HEK293 (cell line): Measurements from ENCODE around the gene CARD8.

ENCODE experiments used
- GFI1B ChIP-seq: fragments of 450-650 bp; formaldehyde crosslinking; IDR thresholded peaks from 2 replicates; pipeline ENCODE4 v1.5.1; 2016; ENCODE audit warnings: missing biosample characterization, missing genetic modification characterization
- GLIS2 ChIP-seq: fragments of 450-650 bp; formaldehyde crosslinking; IDR thresholded peaks from 2 replicates; pipeline ENCODE4 v1.5.1; 2016; ENCODE audit warnings: missing biosample characterization, missing genetic modification characterization
- HOXD13 ChIP-seq: sonication (generic); formaldehyde crosslinking; IDR thresholded peaks from 2 replicates; pipeline ENCODE4 v1.8.0; 2022; ENCODE audit warnings: missing genetic modification reagents, borderline replicate concordance
- KLF9 ChIP-seq: fragments of 450-650 bp; formaldehyde crosslinking; IDR thresholded peaks from 2 replicates; pipeline ENCODE4 v1.5.1; 2016; ENCODE audit warnings: missing biosample characterization, missing genetic modification characterization, low read depth
- OVOL3 ChIP-seq: fragments of 450-650 bp; formaldehyde crosslinking; IDR thresholded peaks from 2 replicates; pipeline ENCODE4 v1.5.1; 2016; ENCODE audit warnings: missing biosample characterization, missing genetic modification characterization
- REPIN1 ChIP-seq: fragments of 450-650 bp; formaldehyde crosslinking; IDR thresholded peaks from 2 replicates; pipeline ENCODE4 v1.5.1; 2017; ENCODE audit warnings: missing biosample characterization, missing genetic modification characterization, low read depth
- SALL2 ChIP-seq: fragments of 450-650 bp; formaldehyde crosslinking; IDR thresholded peaks from 2 replicates; pipeline ENCODE4 v1.5.0; 2017; ENCODE audit warnings: missing biosample characterization, mild to moderate bottlenecking, missing genetic modification characterization, borderline replicate concordance
- SCRT1 ChIP-seq: fragments of 450-650 bp; formaldehyde crosslinking; IDR thresholded peaks from 2 replicates; pipeline ENCODE4 v1.5.1; 2016; ENCODE audit warnings: missing biosample characterization, missing genetic modification characterization, borderline replicate concordance
- ZBTB48 ChIP-seq: fragments of 450-650 bp; formaldehyde crosslinking; IDR thresholded peaks from 2 replicates; pipeline ENCODE4 v1.5.1; 2016; ENCODE audit warnings: missing biosample characterization, missing genetic modification characterization
- ZNF157 ChIP-seq: fragments of 450-650 bp; formaldehyde crosslinking; IDR thresholded peaks from 2 replicates; pipeline ENCODE4 v1.5.1; 2016; ENCODE audit warnings: missing biosample characterization, missing genetic modification characterization
- ZNF175 ChIP-seq: fragments of 450-650 bp; formaldehyde crosslinking; IDR thresholded peaks from 2 replicates; pipeline ENCODE4 v1.5.1; 2016; ENCODE audit warnings: missing biosample characterization, missing genetic modification characterization
- ZNF341 ChIP-seq: fragments of 450-650 bp; formaldehyde crosslinking; IDR thresholded peaks from 2 replicates; pipeline ENCODE4; 2016; ENCODE audit warnings: low read depth, missing biosample characterization, missing genetic modification characterization
- ZNF404 ChIP-seq: fragments of 450-650 bp; formaldehyde crosslinking; IDR thresholded peaks from 2 replicates; pipeline ENCODE4 v1.5.1; 2017; ENCODE audit warnings: missing biosample characterization, missing genetic modification characterization
- ZNF416 ChIP-seq: fragments of 450-650 bp; formaldehyde crosslinking; IDR thresholded peaks from 2 replicates; pipeline ENCODE4 v1.5.1; 2016; ENCODE audit warnings: missing biosample characterization, missing genetic modification characterization
- ZNF426 ChIP-seq: fragments of 450-650 bp; formaldehyde crosslinking; IDR thresholded peaks from 2 replicates; pipeline ENCODE4 v1.5.1; 2017; ENCODE audit warnings: missing biosample characterization, missing genetic modification characterization, mild to moderate bottlenecking, inconsistent platforms, moderate library complexity
- ZNF558 ChIP-seq: fragments of 450-650 bp; formaldehyde crosslinking; IDR thresholded peaks from 2 replicates; pipeline ENCODE4 v1.5.1; 2016; ENCODE audit warnings: missing biosample characterization, missing genetic modification characterization
- ZNF560 ChIP-seq: fragments of 450-650 bp; formaldehyde crosslinking; IDR thresholded peaks from 2 replicates; pipeline ENCODE4 v1.5.1; 2017; ENCODE audit warnings: missing biosample characterization, missing genetic modification characterization, borderline replicate concordance
- ZNF600 ChIP-seq: fragments of 450-650 bp; formaldehyde crosslinking; IDR thresholded peaks from 2 replicates; pipeline ENCODE4 v1.5.1; 2016; ENCODE audit warnings: missing biosample characterization, missing genetic modification characterization
- ZNF768 ChIP-seq: fragments of 450-650 bp; formaldehyde crosslinking; IDR thresholded peaks from 2 replicates; pipeline ENCODE4 v1.5.1; 2018; ENCODE audit warnings: missing biosample characterization, mild to moderate bottlenecking, missing genetic modification characterization
- ZNF776 ChIP-seq: fragments of 450-650 bp; formaldehyde crosslinking; IDR thresholded peaks from 2 replicates; pipeline ENCODE4 v1.5.0; 2017; ENCODE audit warnings: missing biosample characterization, missing genetic modification characterization, borderline replicate concordance
- ZNF777 ChIP-seq: fragments of 450-650 bp; formaldehyde crosslinking; IDR thresholded peaks from 2 replicates; pipeline ENCODE4 v1.5.1; 2017; ENCODE audit warnings: missing biosample characterization, missing genetic modification characterization, borderline replicate concordance
- TF ChIP-seq, protein P1 (sequence below): fragments of 450-650 bp; formaldehyde crosslinking; IDR thresholded peaks from 2 replicates; pipeline ENCODE4 v1.5.1; 2016; ENCODE audit warnings: missing biosample characterization, missing genetic modification characterization, borderline replicate concordance
- TF ChIP-seq, protein P2 (sequence below): fragments of 450-650 bp; formaldehyde crosslinking; IDR thresholded peaks from 2 replicates; pipeline ENCODE4 v1.5.1; 2016; ENCODE audit warnings: missing biosample characterization, missing genetic modification characterization
- TF ChIP-seq, protein P3 (sequence below): fragments of 450-650 bp; formaldehyde crosslinking; IDR thresholded peaks from 2 replicates; pipeline ENCODE4 v1.5.1; 2016; ENCODE audit warnings: missing biosample characterization, missing genetic modification characterization
- TF ChIP-seq, protein P4 (sequence below): fragments of 450-650 bp; formaldehyde crosslinking; conservative IDR thresholded peaks from 2 replicates; pipeline ENCODE4 v1.5.1; 2016; ENCODE audit warnings: low read depth, missing biosample characterization, missing genetic modification characterization
- TF ChIP-seq, protein P5 (sequence below): fragments of 450-650 bp; formaldehyde crosslinking; IDR thresholded peaks from 2 replicates; pipeline ENCODE4 v1.5.1; 2016; ENCODE audit warnings: missing biosample characterization, missing genetic modification characterization

The CARD8 gene

DNA sequence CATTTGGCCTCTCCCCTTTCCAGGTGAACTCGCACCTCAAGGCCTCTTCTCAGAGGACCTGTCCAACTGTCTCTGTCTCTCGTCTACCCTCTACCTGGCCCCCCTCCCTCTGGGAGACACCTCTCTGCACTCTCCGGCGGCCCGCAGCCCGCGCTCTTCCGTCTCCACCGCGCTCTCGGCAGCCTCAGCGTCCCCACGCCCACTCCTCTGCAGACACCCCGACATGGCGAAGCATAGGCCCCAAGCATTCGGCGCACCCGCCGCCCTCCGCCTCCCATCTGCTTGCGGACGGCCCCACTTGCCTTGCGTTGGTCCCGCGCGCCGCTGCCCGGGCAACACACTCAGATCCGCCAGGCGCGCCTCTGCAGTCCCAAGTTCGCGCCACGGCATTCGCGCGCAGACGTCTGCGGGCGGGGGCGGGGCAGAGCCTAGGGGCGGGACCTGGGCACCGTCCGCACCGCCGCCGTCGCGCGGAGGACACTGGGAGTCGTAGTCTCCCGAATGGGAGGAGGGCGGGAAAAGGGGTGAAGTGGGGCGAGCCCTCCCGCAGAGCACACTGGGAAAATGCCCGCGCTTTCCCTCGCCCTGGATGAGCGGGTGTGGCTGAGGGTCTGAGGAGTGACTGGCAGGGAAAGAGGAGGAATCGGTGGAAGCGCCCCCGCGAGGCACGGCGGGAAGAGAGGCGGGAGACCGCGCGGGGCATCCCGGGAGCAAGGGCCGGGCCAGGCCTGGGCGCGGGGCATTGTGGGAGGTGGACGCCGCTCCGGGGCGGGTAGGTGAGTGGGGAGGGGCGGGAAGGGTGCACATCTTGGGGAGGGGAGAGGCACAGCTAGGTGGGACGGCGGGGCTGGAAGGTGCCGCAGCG, 85.5 kb downstream of the CARD8 start, which contains the start of the genes LIG1 and ZSWIM9 (continued):
- TF ChIP-seq, protein P1, sequence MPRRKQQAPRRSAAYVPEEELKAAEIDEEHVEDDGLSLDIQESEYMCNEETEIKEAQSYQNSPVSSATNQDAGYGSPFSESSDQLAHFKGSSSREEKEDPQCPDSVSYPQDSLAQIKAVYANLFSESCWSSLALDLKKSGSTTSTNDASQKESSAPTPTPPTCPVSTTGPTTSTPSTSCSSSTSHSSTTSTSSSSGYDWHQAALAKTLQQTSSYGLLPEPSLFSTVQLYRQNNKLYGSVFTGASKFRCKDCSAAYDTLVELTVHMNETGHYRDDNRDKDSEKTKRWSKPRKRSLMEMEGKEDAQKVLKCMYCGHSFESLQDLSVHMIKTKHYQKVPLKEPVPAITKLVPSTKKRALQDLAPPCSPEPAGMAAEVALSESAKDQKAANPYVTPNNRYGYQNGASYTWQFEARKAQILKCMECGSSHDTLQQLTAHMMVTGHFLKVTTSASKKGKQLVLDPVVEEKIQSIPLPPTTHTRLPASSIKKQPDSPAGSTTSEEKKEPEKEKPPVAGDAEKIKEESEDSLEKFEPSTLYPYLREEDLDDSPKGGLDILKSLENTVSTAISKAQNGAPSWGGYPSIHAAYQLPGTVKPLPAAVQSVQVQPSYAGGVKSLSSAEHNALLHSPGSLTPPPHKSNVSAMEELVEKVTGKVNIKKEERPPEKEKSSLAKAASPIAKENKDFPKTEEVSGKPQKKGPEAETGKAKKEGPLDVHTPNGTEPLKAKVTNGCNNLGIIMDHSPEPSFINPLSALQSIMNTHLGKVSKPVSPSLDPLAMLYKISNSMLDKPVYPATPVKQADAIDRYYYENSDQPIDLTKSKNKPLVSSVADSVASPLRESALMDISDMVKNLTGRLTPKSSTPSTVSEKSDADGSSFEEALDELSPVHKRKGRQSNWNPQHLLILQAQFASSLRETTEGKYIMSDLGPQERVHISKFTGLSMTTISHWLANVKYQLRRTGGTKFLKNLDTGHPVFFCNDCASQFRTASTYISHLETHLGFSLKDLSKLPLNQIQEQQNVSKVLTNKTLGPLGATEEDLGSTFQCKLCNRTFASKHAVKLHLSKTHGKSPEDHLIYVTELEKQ (tag by site-specific recombination): no peak
- TF ChIP-seq ZNF341 (tag by site-specific recombination): peak; percentile 83
- no peak for TF ChIP-seq ZNF404 (tag by site-specific recombination)
- TF ChIP-seq ZNF768 (tag by site-specific recombination): no peak
- 0 out of 2 replicates have a peak, but pooled peaks have one; percentile 51 for TF ChIP-seq OVOL3 (tag by site-specific recombination)
- TF ChIP-seq ZNF600 (tag by site-specific recombination): no peak
- no peak for TF ChIP-seq ZNF560 (tag by site-specific recombination)
- peak; percentile 97 for TF ChIP-seq KLF9
- no peak for TF ChIP-seq ZNF776 (tag by site-specific recombination)
- TF ChIP-seq ZNF157: no peak
- TF ChIP-seq GFI1B (tag by site-specific recombination): no peak
- TF ChIP-seq SCRT1: no peak
- no peak for TF ChIP-seq ZNF416
- TF ChIP-seq ZNF777 (tag by site-specific recombination): no peak; the same call in 1 of the 2 replicates
- TF ChIP-seq ZNF175 (tag by site-specific recombination): no peak
- peak; percentile 92 for TF ChIP-seq GLIS2 (tag by site-specific recombination)
- TF ChIP-seq, protein P2, sequence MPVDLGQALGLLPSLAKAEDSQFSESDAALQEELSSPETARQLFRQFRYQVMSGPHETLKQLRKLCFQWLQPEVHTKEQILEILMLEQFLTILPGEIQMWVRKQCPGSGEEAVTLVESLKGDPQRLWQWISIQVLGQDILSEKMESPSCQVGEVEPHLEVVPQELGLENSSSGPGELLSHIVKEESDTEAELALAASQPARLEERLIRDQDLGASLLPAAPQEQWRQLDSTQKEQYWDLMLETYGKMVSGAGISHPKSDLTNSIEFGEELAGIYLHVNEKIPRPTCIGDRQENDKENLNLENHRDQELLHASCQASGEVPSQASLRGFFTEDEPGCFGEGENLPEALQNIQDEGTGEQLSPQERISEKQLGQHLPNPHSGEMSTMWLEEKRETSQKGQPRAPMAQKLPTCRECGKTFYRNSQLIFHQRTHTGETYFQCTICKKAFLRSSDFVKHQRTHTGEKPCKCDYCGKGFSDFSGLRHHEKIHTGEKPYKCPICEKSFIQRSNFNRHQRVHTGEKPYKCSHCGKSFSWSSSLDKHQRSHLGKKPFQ (tag by site-specific recombination): no peak
- no peak for TF ChIP-seq ZNF426
- TF ChIP-seq, protein P3, sequence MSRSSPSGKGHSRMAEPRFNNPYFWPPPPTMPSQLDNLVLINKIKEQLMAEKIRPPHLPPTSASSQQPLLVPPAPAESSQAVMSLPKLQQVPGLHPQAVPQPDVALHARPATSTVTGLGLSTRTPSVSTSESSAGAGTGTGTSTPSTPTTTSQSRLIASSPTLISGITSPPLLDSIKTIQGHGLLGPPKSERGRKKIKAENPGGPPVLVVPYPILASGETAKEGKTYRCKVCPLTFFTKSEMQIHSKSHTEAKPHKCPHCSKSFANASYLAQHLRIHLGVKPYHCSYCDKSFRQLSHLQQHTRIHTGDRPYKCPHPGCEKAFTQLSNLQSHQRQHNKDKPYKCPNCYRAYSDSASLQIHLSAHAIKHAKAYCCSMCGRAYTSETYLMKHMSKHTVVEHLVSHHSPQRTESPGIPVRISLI (tag by site-specific recombination): no peak
- no peak for TF ChIP-seq ZBTB48
- peak; percentile 97; the same call in 1 of the 2 replicates for TF ChIP-seq REPIN1 (tag by site-specific recombination)
- TF ChIP-seq, protein P4, sequence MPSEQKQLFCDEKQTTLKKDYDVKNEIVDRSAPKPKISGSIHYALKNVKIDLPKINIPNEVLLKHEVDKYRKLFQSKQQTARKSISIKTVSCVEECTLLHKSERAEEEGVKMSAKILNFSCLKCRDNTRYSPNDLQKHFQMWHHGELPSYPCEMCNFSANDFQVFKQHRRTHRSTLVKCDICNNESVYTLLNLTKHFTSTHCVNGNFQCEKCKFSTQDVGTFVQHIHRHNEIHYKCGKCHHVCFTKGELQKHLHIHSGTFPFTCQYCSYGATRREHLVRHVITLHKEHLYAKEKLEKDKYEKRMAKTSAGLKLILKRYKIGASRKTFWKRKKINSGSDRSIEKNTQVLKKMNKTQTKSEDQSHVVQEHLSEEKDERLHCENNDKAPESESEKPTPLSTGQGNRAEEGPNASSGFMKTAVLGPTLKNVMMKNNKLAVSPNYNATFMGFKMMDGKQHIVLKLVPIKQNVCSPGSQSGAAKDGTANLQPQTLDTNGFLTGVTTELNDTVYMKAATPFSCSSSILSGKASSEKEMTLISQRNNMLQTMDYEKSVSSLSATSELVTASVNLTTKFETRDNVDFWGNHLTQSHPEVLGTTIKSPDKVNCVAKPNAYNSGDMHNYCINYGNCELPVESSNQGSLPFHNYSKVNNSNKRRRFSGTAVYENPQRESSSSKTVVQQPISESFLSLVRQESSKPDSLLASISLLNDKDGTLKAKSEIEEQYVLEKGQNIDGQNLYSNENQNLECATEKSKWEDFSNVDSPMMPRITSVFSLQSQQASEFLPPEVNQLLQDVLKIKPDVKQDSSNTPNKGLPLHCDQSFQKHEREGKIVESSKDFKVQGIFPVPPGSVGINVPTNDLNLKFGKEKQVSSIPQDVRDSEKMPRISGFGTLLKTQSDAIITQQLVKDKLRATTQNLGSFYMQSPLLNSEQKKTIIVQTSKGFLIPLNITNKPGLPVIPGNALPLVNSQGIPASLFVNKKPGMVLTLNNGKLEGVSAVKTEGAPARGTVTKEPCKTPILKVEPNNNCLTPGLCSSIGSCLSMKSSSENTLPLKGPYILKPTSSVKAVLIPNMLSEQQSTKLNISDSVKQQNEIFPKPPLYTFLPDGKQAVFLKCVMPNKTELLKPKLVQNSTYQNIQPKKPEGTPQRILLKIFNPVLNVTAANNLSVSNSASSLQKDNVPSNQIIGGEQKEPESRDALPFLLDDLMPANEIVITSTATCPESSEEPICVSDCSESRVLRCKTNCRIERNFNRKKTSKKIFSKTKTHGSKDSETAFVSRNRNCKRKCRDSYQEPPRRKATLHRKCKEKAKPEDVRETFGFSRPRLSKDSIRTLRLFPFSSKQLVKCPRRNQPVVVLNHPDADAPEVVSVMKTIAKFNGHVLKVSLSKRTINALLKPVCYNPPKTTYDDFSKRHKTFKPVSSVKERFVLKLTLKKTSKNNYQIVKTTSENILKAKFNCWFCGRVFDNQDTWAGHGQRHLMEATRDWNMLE (tag by site-specific recombination): peak; percentile 40; the same call in 1 of the 2 replicates
- peak; percentile 75; the same call in 1 of the 2 replicates for TF ChIP-seq HOXD13 (CRISPR knock-in tag)
- no peak for TF ChIP-seq SALL2 (tag by site-specific recombination)
- no peak for TF ChIP-seq ZNF558 (tag by site-specific recombination)
- TF ChIP-seq, protein P5, sequence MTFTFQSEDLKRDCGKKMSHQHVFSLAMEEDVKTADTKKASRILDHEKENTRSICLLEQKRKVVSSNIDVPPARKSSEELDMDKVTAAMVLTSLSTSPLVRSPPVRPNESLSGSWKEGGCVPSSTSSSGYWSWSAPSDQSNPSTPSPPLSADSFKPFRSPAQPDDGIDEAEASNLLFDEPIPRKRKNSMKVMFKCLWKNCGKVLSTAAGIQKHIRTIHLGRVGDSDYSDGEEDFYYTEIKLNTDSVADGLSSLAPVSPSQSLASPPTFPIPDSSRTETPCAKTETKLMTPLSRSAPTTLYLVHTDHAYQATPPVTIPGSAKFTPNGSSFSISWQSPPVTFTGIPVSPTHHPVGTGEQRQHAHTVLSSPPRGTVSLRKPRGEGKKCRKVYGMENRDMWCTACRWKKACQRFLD (tag by site-specific recombination): no peak
